Measurements from ENCODE around the gene CDPF1. TPM values are rescaled to one million over a fixed set of nuclear protein-coding genes. Genes with fewer than 3 reads are reported as not detected.

The CDPF1 gene
- total and polyA plus RNA-seq, 2 of the 13 experiments (the other 11 are each of a cell fraction or from before 2014, with no cell fraction given), result 5.2 to 8.1 TPM

DNA sequence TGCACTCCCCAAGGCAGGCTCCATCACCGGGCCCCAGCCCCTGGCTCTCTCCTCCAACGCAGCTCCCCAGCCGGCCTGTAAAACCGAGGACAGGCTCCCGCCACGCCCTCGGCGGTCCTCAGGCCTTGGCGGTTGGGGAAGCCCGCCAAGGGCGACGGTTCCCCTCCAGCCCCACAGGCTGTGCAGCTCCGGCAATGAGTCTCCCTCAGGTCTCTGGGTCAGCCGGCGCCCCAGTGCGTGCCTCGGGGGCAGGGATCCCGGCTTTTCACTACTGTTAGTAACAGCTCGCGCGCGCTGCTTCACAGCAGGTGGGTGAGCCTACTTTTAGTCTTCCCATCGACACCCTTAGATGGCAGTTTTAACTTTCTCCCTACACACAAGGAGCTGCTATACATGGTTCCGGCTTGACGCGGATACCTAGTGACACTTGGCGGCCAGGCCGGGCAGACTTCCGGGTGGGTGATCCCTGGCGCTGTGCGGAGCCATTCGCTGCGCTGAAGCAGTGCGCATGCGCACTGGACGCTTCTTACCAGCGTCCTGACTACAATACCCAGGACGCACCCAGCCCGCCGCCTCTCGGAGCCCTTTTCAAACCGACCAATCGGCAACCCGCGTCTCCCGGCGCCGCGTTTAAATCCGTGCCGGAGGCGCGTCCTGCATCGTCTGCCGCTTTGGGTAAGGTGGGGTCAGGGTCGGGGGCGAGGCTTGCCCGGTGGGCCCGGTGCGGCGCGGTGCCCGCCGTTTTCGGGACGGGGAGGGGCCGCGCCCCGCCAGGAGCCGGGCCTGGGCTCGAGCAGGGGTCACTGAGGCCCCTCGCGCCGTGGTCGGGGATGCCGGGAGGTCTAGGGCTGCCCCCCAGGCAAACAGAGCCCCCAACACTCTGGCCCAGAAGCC lies 46.4 kb upstream of the CDPF1 start, which contains the start of gene GTSE1 (continued):
- TF ChIP-seq, protein P1, sequence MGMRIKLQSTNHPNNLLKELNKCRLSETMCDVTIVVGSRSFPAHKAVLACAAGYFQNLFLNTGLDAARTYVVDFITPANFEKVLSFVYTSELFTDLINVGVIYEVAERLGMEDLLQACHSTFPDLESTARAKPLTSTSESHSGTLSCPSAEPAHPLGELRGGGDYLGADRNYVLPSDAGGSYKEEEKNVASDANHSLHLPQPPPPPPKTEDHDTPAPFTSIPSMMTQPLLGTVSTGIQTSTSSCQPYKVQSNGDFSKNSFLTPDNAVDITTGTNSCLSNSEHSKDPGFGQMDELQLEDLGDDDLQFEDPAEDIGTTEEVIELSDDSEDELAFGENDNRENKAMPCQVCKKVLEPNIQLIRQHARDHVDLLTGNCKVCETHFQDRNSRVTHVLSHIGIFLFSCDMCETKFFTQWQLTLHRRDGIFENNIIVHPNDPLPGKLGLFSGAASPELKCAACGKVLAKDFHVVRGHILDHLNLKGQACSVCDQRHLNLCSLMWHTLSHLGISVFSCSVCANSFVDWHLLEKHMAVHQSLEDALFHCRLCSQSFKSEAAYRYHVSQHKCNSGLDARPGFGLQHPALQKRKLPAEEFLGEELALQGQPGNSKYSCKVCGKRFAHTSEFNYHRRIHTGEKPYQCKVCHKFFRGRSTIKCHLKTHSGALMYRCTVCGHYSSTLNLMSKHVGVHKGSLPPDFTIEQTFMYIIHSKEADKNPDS (CRISPR knock-in tag; IDR thresholded peaks at IDR 0.05), result no peak
- TF ChIP-seq ZNF484 (CRISPR knock-in tag; IDR thresholded peaks at IDR 0.05; ENCODE audit: borderline replicate concordance, low read depth) (peak; percentile 45; the same call in 1 of the 2 replicates), NCOA2 (CRISPR knock-in tag; IDR thresholded peaks at IDR 0.05) (no peak), ZUFSP (CRISPR knock-in tag; IDR thresholded peaks at IDR 0.05; ENCODE audit: borderline replicate concordance) (no peak), KLF9 (CRISPR knock-in tag; IDR thresholded peaks at IDR 0.05; ENCODE audit: low read depth) (no peak), TSC22D2 (CRISPR knock-in tag; IDR thresholded peaks at IDR 0.05; ENCODE audit: borderline replicate concordance) (no peak), HNRNPLL (IDR thresholded peaks at IDR 0.05; ENCODE audit: low read depth, low read length, poor library complexity, severe bottlenecking) (peak; percentile 84), ZFP82 (CRISPR knock-in tag; IDR thresholded peaks at IDR 0.05; ENCODE audit: borderline replicate concordance) (no peak), ZNF343 (CRISPR knock-in tag; IDR thresholded peaks at IDR 0.05) (peak; percentile 54; the same call in 1 of the 2 replicates), KLF13 (CRISPR knock-in tag; IDR thresholded peaks at IDR 0.05) (no peak), ATAD3A (CRISPR knock-in tag; IDR thresholded peaks at IDR 0.05) (no peak), ZNF839 (CRISPR knock-in tag; IDR thresholded peaks at IDR 0.05; ENCODE audit: borderline replicate concordance) (no peak), ZNF709 (CRISPR knock-in tag; IDR thresholded peaks at IDR 0.05) (peak; percentile 76; the same call in 1 of the 2 replicates), JUN (CRISPR knock-in tag; IDR thresholded peaks at IDR 0.05) (no peak), GABPA (IDR thresholded peaks at IDR 0.05; ENCODE audit: low read depth, low read length) (peak; percentile 51), GABPA (CRISPR knock-in tag; IDR thresholded peaks at IDR 0.05; ENCODE audit: low read depth) (peak; percentile 85)
- TF ChIP-seq, protein P2, sequence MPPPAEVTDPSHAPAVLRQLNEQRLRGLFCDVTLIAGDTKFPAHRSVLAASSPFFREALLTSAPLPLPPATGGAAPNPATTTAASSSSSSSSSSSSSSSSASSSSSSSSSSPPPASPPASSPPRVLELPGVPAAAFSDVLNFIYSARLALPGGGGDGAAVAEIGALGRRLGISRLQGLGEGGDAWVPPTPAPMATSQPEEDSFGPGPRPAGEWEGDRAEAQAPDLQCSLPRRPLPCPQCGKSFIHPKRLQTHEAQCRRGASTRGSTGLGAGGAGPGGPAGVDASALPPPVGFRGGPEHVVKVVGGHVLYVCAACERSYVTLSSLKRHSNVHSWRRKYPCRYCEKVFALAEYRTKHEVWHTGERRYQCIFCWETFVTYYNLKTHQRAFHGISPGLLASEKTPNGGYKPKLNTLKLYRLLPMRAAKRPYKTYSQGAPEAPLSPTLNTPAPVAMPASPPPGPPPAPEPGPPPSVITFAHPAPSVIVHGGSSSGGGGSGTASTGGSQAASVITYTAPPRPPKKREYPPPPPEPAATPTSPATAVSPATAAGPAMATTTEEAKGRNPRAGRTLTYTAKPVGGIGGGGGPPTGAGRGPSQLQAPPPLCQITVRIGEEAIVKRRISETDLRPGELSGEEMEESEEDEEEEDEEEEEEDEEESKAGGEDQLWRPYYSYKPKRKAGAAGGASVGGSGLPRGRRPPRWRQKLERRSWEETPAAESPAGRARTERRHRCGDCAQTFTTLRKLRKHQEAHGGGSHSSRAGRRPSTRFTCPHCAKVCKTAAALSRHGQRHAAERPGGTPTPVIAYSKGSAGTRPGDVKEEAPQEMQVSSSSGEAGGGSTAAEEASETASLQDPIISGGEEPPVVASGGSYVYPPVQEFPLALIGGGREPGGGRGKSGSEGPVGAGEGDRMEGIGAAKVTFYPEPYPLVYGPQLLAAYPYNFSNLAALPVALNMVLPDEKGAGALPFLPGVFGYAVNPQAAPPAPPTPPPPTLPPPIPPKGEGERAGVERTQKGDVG (CRISPR knock-in tag; IDR thresholded peaks at IDR 0.05; ENCODE audit: borderline replicate concordance), result no peak
- TF ChIP-seq, protein P3, sequence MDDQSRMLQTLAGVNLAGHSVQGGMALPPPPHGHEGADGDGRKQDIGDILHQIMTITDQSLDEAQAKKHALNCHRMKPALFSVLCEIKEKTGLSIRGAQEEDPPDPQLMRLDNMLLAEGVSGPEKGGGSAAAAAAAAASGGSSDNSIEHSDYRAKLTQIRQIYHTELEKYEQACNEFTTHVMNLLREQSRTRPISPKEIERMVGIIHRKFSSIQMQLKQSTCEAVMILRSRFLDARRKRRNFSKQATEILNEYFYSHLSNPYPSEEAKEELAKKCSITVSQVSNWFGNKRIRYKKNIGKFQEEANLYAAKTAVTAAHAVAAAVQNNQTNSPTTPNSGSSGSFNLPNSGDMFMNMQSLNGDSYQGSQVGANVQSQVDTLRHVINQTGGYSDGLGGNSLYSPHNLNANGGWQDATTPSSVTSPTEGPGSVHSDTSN (CRISPR knock-in tag; IDR thresholded peaks at IDR 0.05; ENCODE audit: borderline replicate concordance), result no peak

All from HepG2 (cell line).